ENCODE data around the gene USP24.
A peak's percentile ranks its signal among the peaks of the same experiment; 100 is the strongest.

Gene USP24

GRCh38 chr1:55063577-55063942, 151.6 kb downstream of the USP24 start:
- DNase-seq: no peak

GRCh38 chr1:55062801-55063576, 152.2 kb downstream of the USP24 start:
- peak; percentile 44 for DNase-seq

- DNase-seq: no peak
Observed at GRCh38 chr1:55061706-55062321, 153.3 kb downstream of the USP24 start.

GRCh38 chr1:55061000-55061705, 154.0 kb downstream of the USP24 start:
- DNase-seq: no peak

GRCh38 chr1:55060133-55060999, 154.8 kb downstream of the USP24 start:
- DNase-seq: no peak

GRCh38 chr1:55059302-55060132, 155.6 kb downstream of the USP24 start:
- DNase-seq: no peak

- DNase-seq: peak; percentile 23
Observed at GRCh38 chr1:55057956-55058298, 157.2 kb downstream of the USP24 start.

- DNase-seq: no peak
Observed at GRCh38 chr1:55057270-55057955, 157.8 kb downstream of the USP24 start.

- DNase-seq: no peak
Observed at GRCh38 chr1:55056632-55056992, 158.6 kb downstream of the USP24 start.

GRCh38 chr1:55055951-55056631, 159.1 kb downstream of the USP24 start:
- DNase-seq: no peak

GRCh38 chr1:55055084-55055882, 159.9 kb downstream of the USP24 start:
- no peak for DNase-seq

- DNase-seq: no peak
Observed at GRCh38 chr1:55054396-55054795, 160.8 kb downstream of the USP24 start.

GRCh38 chr1:55053265-55053954, 161.8 kb downstream of the USP24 start:
- DNase-seq: no peak

- no peak for DNase-seq
Observed at GRCh38 chr1:55052221-55053142, 162.7 kb downstream of the USP24 start.

- DNase-seq: no peak
Observed at GRCh38 chr1:55051621-55052020, 163.5 kb downstream of the USP24 start.

- no peak for DNase-seq
Observed at GRCh38 chr1:55051169-55051568, 164.0 kb downstream of the USP24 start.

GRCh38 chr1:55050283-55050682, 164.9 kb downstream of the USP24 start:
- DNase-seq: no peak

- peak; percentile 17 for DNase-seq
Observed at GRCh38 chr1:55049914-55050278, 165.3 kb downstream of the USP24 start.
